Measurements from ENCODE around the gene XAGE1B.
"Not testable (repeated sequence)": the region's sequence is repeated elsewhere in the genome, so short reads cannot be mapped to it uniquely, and the experiment has no call there.

Gene XAGE1B, protein sequence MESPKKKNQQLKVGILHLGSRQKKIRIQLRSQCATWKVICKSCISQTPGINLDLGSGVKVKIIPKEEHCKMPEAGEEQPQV

DNA sequence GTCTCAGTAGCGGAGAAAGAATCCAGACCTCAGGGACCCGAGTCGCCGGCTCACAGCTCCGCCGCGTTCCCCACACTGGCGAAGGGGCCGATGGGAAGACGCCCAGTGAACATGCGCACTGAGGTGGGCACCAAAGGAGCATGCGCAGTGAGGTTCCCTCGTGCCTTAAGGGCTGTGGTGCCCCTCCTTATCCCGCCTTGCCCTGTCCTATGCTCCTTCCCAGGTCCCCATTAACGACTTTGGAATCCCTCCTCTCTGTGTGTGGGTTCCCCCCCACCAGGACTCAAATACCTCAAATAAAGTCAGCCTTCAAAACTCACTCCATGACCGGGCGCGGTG is at the start of gene XAGE1B:
Gene XAGE1B, minus strand, starts transcription at position 77 of the 339 bp plus-strand sequence. CDS start 1,536 bp downstream, outside the sequence.
- not testable (repeated sequence) for FAIRE-seq

DNA sequence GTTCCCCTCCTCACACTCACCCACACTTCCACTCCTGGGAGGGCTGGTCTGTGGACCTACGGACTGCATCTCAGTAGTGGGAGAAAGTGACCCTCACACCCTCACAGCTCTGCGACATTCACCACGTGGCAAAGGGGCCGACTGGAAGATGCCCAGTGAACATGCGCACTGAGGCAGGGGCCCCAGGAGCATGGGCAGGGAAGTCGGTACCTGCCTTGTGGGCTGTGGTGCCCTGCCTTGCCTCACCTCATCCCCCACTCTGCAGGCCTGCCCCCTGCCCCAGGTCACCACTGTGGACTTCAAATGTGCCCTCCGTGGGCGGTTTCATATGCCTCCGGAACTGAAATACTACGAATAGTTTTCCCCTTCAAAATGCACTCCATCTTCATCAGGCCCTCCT is 46.2 kb upstream of the XAGE1B start:
- FAIRE-seq: no peak

DNA sequence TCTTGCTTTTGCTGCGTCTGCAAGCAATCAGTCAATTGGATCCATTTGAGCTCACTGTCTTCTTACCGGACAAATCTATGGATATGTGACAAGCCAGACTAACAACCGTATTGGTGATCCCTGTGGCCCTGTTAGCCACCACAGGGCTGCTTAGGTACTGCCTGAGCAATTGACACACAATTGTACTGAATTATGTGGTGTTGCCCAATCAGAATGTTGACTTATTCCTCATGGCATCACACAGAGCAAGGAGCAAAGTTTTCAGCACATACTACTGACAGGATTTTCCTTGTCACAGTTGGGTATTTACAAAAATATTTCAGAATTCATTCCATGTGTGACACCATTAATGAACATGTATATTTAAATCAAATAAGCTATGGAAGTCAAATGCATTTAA is 41.3 kb upstream of the XAGE1B start:
- no peak for FAIRE-seq

DNA sequence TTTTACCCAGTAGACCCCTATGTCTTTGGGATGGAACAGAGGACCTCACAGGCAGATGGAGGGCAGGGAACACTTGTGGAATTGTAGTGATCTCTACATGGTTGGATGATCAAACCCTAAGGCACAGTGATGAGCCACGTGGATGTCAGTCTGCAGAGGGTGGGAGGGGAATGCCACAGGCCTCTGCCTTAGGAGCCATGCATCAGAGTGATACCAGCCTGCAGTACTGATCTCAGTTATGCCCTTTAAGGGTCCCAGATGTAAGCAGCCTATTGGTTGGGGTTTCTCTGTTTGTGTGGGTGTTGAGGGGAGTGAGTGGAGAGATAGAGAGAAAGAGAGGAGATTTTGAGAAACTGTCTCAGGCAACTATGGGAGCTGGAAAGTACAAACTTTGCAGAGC is 39.9 kb upstream of the XAGE1B start:
- no peak for FAIRE-seq

DNA sequence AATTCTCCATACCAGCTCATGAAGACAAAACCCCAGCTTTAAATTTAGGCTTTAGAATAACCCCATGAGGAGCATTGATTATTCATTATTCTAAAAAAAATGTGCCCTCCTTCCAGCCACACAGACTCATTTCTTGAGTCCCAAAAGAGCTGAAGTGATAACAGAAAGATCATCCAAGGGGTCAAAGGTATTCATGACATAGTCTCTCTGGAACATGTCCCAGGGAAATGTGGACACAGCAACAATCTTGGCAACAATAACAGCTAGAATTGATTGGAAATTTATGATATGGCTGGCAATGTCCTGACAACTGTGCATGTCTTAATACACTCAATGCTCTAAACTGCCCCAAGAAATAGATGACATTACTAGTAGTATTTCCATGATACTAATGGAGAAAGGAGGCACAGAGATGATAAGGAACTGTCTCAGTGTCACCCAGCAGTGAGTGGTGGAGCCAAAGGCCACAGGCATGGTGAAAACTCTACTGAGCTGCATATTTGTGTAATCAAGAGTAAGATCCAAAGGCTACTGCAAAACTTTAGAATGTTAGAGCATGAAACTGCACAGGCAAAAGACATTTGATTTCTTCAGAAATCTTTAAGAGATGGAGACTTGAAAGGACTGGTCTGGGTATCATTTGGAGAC is 37.3 kb upstream of the XAGE1B start:
- FAIRE-seq: no peak

DNA sequence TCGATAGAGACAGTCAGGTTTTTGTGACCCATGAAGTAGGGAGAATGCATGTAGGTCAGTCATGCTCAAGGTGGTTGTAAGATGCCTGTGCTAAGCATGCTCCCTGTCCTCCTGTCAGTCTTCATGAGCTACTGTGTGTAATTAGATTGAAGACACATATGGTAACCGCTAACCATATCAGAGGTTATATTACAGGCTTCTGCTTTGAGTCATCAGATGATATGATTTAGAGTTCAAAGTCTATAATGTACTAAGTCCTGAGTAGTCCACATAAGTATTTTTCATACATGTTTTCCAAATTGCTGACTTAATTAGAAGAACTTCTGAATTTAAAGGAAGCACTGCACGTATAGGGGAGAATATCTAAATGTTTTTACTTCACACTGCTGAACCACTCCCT is 31.9 kb upstream of the XAGE1B start:
- not testable (repeated sequence) for FAIRE-seq

DNA sequence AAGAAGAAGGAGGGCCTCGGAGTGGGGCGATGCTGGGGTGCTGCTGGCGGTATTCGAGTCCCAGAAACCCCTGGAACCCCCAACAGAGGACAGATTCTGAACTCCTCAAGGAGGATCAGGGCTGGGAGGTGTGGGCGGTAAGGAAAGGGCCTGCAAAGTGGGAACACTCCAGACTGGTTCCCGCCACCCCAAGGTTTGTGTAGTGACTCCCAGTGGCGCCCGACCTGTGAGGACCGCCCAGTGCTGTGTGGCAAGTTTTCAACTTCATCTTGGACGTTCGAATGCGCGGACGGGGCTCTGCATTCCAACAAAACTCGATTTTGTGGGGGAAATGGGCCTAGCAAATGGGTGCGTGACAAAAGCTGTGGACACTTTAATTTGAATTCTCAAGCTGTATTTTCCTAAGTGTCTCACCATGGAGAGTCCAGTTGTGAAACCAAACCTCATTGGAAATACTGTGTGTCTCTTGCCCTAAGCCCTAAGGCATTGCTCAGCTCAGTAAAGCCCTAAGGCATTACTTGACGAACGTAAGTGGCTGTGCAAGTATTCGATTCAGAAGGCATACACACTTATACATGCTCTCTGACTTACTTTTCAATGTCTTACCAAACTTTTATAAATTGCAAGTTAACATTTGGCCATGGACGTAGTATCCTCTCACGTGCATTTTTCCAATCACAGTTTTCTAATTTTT is 27.4 kb upstream of the XAGE1B start:
- no peak for FAIRE-seq

DNA sequence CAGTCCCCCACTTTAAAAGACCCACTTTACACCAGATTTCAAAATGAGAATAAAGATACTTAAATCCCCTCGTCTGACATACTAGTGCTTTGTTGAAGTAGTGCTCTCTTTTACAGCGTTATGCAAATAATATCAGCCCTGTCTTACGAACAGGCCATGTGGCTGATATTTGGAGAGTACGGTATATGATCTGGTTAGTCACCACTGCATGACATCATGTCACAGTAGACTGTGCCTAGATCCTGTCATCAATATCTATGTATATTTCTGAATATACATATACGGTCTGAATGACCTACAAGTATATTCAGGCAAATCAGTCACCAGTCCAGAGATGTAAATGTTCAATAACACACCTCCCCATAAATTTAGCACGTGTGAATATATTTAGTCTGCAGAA is 25.4 kb upstream of the XAGE1B start:
- FAIRE-seq: no peak

DNA sequence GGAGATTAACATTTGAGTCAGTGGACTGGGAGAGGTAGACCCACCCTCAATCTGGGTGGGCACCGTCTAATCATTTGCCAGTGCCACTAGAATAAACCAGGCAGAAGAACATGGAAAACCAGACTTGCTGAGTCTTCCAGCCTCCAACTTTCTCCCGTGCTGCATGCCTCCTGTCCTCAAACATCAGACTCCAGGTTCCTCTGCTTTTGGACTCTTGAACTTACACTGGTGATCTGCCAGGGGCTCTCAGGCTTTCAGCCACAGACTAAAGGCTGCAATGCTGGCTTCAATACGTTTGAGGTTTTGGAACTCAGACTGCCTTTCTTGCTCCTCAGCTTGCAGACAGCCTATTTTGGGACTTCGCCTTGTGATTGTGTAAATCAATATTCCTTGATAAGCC is 24.2 kb upstream of the XAGE1B start:
- not testable (repeated sequence) for FAIRE-seq

DNA sequence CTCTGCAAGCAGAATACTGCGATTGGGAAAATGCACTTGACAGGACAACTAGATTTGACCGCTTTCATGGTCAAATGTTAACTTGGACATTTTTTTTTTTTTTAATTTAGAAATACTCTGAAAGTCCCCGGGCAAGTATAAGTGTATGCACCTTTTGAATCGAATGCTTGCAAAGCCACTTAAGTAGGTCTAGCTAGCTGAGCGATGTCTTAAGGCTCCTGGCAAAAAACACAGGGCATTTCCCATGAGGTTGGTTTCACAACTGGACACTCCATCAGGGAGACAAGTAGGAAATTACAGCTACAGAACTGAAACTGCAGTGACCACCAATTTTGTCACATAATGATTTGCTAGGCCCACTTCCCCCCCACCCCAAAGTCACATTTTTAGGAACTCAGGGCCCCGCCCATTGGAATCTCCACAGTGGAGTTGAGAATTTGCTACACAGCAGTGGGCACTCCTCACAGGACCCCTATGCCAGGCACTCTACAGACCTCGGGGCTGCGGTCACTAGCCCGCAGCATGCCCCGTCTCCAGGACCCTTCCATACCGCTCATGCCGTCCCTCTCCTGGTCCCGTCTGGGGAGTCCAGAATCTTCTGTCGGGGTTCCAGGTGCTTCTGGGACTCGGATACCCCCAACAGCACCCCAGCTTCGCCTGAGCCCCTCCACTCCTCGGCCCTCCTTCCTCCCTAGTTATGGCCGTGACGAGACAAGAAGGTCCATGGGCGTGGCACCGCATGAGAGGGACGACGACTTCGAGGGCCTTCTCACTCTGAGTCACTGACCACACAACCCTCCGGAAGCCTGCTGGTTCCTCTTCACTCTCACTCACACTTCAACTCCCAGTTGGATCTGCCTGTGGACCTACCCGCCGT is 515 bp downstream of the XAGE1B start:
- not testable (repeated sequence) for FAIRE-seq

DNA sequence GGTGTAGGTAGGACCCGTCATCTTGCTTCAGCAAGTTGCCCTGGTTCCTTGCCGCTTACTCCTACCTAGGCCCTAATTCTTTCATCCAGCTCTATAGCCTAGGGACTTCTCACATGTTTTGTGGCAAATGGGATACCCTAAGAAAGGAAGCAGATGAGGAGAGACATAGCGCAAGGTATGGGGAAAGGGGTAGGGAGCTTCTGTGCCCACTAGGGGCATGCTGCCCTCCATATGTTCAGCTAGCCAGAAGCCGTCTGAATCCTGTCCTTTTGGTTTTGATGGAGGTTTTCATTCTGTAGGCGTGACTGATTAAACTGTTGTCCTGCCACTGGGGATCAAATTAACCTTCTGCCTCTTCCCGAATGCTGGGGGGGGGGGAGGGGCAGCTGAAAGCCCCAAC is 5.7 kb downstream of the XAGE1B start:
- FAIRE-seq: not testable (repeated sequence)

DNA sequence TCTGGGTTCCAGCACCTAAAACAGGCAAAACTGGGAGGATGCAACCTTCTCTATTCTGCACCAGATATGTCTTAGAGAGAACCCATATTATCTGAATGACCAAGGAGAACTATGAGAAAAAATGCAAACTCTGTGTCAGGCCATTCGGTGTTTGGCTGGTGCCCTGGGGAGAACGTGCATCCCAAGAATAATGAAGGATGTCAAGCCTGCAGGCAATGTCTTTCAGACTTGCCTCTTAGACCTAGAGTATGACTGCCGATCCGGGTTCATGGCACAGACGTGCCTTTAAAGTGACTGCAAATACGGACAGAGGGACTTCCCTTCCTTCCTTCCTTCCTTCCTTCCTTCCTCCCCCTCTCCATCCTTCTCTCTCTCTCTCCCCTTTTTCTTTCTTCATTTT is 6.9 kb downstream of the XAGE1B start:
- FAIRE-seq: no peak

DNA sequence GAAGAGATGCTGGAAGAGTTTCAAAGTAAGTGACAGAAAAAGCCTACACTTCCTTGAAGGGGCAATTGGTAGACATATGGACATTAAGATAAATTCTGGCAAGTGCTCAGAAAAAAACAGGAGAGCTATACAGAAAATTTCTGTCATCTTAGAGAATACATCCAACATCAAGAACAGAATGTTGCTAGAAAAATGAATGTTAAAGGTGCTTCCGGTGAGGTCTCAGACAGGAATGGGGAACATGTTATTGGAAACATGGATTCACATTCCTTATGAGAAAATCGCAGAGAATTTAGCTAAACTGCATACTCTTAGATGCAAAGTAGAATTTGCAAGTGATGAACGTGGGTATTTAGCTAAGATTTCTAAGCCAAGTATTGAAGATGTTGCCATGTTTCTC is 9.5 kb downstream of the XAGE1B start:
- FAIRE-seq: no peak

DNA sequence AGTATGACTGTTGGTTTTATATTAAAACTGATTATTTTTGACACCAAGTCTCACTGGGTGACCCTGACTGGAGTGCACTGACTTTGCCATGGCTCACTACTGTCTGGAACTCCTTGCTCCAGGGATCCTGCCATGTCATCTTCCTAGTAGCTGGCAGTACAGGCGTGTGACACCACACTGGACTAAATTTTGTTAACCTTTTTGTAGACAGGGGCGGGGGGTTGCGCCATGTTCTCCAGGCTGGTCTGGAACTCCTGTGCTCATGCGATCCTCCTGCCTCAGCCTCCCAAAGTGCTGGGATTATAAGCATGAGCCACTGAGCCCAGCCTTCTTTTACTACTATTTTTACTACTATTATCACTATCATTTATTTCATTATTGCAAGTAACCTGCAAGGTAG is 12.3 kb downstream of the XAGE1B start:
- no peak for FAIRE-seq

DNA sequence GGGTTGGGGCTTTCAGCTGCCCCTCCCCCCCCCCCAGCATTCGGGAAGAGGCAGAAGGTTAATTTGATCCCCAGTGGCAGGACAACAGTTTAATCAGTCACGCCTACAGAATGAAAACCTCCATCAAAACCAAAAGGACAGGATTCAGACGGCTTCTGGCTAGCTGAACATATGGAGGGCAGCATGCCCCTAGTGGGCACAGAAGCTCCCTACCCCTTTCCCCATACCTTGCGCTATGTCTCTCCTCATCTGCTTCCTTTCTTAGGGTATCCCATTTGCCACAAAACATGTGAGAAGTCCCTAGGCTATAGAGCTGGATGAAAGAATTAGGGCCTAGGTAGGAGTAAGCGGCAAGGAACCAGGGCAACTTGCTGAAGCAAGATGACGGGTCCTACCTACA is 15.5 kb downstream of the XAGE1B start:
- not testable (repeated sequence) for FAIRE-seq

DNA sequence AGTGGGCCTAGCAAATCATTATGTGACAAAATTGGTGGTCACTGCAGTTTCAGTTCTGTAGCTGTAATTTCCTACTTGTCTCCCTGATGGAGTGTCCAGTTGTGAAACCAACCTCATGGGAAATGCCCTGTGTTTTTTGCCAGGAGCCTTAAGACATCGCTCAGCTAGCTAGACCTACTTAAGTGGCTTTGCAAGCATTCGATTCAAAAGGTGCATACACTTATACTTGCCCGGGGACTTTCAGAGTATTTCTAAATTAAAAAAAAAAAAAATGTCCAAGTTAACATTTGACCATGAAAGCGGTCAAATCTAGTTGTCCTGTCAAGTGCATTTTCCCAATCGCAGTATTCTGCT is 20.5 kb downstream of the XAGE1B start:
- FAIRE-seq: not testable (repeated sequence)

DNA sequence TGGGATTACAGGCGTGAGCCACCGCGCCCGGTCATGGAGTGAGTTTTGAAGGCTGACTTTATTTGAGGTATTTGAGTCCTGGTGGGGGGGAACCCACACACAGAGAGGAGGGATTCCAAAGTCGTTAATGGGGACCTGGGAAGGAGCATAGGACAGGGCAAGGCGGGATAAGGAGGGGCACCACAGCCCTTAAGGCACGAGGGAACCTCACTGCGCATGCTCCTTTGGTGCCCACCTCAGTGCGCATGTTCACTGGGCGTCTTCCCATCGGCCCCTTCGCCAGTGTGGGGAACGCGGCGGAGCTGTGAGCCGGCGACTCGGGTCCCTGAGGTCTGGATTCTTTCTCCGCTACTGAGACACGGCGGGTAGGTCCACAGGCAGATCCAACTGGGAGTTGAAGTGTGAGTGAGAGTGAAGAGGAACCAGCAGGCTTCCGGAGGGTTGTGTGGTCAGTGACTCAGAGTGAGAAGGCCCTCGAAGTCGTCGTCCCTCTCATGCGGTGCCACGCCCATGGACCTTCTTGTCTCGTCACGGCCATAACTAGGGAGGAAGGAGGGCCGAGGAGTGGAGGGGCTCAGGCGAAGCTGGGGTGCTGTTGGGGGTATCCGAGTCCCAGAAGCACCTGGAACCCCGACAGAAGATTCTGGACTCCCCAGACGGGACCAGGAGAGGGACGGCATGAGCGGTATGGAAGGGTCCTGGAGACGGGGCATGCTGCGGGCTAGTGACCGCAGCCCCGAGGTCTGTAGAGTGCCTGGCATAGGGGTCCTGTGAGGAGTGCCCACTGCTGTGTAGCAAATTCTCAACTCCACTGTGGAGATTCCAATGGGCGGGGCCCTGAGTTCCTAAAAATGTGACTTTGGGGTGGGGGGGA is 21.1 kb downstream of the XAGE1B start, which contains the start of gene XAGE1A:
Gene XAGE1A, plus strand, starts transcription at position 264 of the 874 bp plus-strand sequence. CDS start 1,554 bp downstream, outside the sequence.
- not testable (repeated sequence) for FAIRE-seq

DNA sequence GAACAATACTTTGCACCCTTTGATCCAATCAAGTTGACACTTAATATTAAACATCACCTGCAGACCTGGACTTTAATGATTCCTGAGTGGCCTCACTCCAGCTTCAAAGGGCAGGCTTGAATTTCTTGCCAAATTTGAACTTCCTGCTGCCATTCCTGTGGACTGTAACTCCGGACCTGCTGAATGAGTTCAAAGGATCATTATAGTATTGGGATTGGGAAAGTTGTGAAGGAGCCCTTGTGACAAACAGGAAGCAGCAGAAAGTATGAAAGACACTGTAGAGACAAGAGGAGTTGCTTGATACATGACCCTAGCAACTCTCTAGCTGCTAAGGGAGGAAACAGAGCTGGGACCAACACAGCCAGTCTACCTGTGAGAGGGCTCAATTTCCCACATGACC is 45.6 kb downstream of the XAGE1B start:
- not testable (repeated sequence) for FAIRE-seq

Measured in endometrium (tissue), 2 donors.